Muscle of leg (tissue), 11 donors: ENCODE measurements around the gene RPAIN. TPM values are rescaled to one million over a fixed set of nuclear protein-coding genes. Genes with fewer than 3 reads are reported as not detected.

ENCODE experiments used
- DNase-seq: peaks from one replicate; pipeline ENCODE4 v3.0.0; 2013
- H3K27ac ChIP-seq: one replicate; pipeline ENCODE4 v1.5.1; 2013; ENCODE audit warnings: mild to moderate bottlenecking, low read length, control low read depth
- H3K27me3 ChIP-seq: one replicate; pipeline ENCODE4 v1.6.1; 2013; ENCODE audit warnings: low read length; ENCODE audit not compliant: control insufficient read depth, insufficient read depth
- H3K36me3 ChIP-seq: one replicate; pipeline ENCODE4 v1.6.1; 2013; ENCODE audit warnings: low read length; ENCODE audit not compliant: control insufficient read depth, insufficient read depth
- H3K4me1 ChIP-seq: one replicate; pipeline ENCODE4 v1.6.1; 2013; ENCODE audit warnings: low read length; ENCODE audit not compliant: control insufficient read depth, insufficient read depth
- H3K4me3 ChIP-seq: one replicate; pipeline ENCODE4 v1.5.1; 2013; ENCODE audit warnings: low read length, control low read depth
- H3K9me3 ChIP-seq: replicated peaks from 2 replicates; pipeline ENCODE4 v1.6.1; 2013; ENCODE audit warnings: low read depth, low read length; ENCODE audit not compliant: control insufficient read depth
- WGBS: methylation state at CpG from one replicate; pipeline ENCODE4 v1.1.5; 2013; ENCODE audit warnings: missing lambda C conversion rate; ENCODE audit not compliant: insufficient coverage; 5-methylcytosine and 5-hydroxymethylcytosine counted together
- polyA plus RNA-seq, 8 donors: library from polyadenylated mRNA; unstranded; fragments of 120-200 nt; gene quantifications; one replicate each; pipeline versions ENCODE4 v1.2.1 to v1.2.3, GENCODE V29; 2013; ENCODE audit warnings: inconsistent platforms in 1 of 8, low replicate concordance in 1 of 8; ENCODE audit not compliant: insufficient read length in 8 of 8, insufficient read depth in 1 of 8
- total RNA-seq: library from RNA; stranded (reverse); fragments of 120-200 nt; gene quantifications from one replicate; pipeline ENCODE4 v1.2.4, GENCODE V29; 2013

The RPAIN gene
- total and polyA plus RNA-seq, 9 donors, result 36.3 to 59.5 (median 47.5) TPM

- WGBS, result no CpG with 5 or more reads among the region's 2 CpGs
- H3K27ac ChIP-seq, result no peak overlapping the region
- no peaks in the 10 kb centered on the region for H3K4me1 ChIP-seq
- H3K4me3 ChIP-seq, result no peak overlapping the region
- H3K27me3 ChIP-seq, result no peaks in the 10 kb centered on the region
- H3K36me3 ChIP-seq, result peaks cover 36% of the 10 kb centered on the region
- H3K9me3 ChIP-seq, result peaks cover 5% of the 10 kb centered on the region
- DNase-seq, result no peak
Observed at GRCh38 chr17:5473906-5474305, 53.9 kb downstream of the RPAIN start.

- no peaks in the 10 kb centered on the region for H3K4me1 ChIP-seq
- H3K9me3 ChIP-seq, result peaks cover 5% of the 10 kb centered on the region
- no peaks in the 10 kb centered on the region for H3K27me3 ChIP-seq
- DNase-seq, result no peak
- WGBS, result 90% methylated on average over 3 of the region's 4 CpGs
- no peak overlapping the region for H3K4me3 ChIP-seq
- H3K27ac ChIP-seq, result no peak overlapping the region
- H3K36me3 ChIP-seq, result peaks cover 59% of the 10 kb centered on the region
Observed at GRCh38 chr17:5478992-5479391, 59.0 kb downstream of the RPAIN start.

- Histone ChIP-seq H3K27me3 (no peaks in the 10 kb centered on the region), H3K4me3 (no peak overlapping the region), H3K36me3 (peaks cover 54% of the 10 kb centered on the region), H3K4me1 (peaks cover 6% of the 10 kb centered on the region), H3K27ac (no peak overlapping the region), H3K9me3 (peaks cover 5% of the 10 kb centered on the region)
- DNase-seq, result no peak
- 100% methylated on average over 1 of the region's 6 CpGs for WGBS
Observed at GRCh38 chr17:5480962-5481361, 61.0 kb downstream of the RPAIN start.

GRCh38 chr17:5481451-5481850 is 61.5 kb downstream of the RPAIN start:
- WGBS, result 98% methylated on average over 4 of the region's 4 CpGs
- H3K36me3 ChIP-seq, result peaks cover 54% of the 10 kb centered on the region
- no peak overlapping the region for H3K27ac ChIP-seq

More at GRCh38 chr17:5481451-5481850, 61.5 kb downstream of the RPAIN start:
- H3K9me3 ChIP-seq, result peaks cover 5% of the 10 kb centered on the region
- H3K27me3 ChIP-seq, result no peaks in the 10 kb centered on the region
- H3K4me3 ChIP-seq, result no peak overlapping the region
- H3K4me1 ChIP-seq, result peaks cover 6% of the 10 kb centered on the region
- DNase-seq, result no peak

Other genes with a start within 250 kb of the RPAIN start
- gene ZNF594, start 228.3 kb upstream of the RPAIN start, total RNA-seq, result 15.2 TPM
- gene ZNF594, start 228.3 kb upstream of the RPAIN start, polyA plus RNA-seq, result 10 to 100 TPM in 1 of 8 donors, 1 to 10 TPM in 7; 6.5 to 11.7 (median 8.4) TPM
- 0.89 TPM for gene SCIMP, start 185.3 kb upstream of the RPAIN start, total RNA-seq
- gene SCIMP, start 185.3 kb upstream of the RPAIN start, polyA plus RNA-seq, result 1 to 10 TPM in 7 of 8 donors, under 1 TPM in 1; 0.93 to 1.9 (median 1.2) TPM
- 41.7 TPM for gene RABEP1, start 137.9 kb upstream of the RPAIN start, total RNA-seq
- gene RABEP1, start 137.9 kb upstream of the RPAIN start, polyA plus RNA-seq, result 10 to 100 TPM; 38.2 to 55.6 (median 51.8) TPM
- 61.9 TPM for gene NUP88, start 520 bp upstream of the RPAIN start, total RNA-seq
- gene NUP88, start 520 bp upstream of the RPAIN start, polyA plus RNA-seq, result 10 to 100 TPM; 41.0 to 56.9 (median 48.4) TPM
- gene C1QBP, start 19.0 kb downstream of the RPAIN start, total RNA-seq, result 137 TPM
- 100 to 1,000 TPM; 108 to 134 (median 120) TPM for gene C1QBP, start 19.0 kb downstream of the RPAIN start, polyA plus RNA-seq
- 5.5 TPM for gene DHX33, start 48.8 kb downstream of the RPAIN start, total RNA-seq
- gene DHX33, start 48.8 kb downstream of the RPAIN start, polyA plus RNA-seq, result 10 to 100 TPM in 7 of 8 donors, 1 to 10 TPM in 1; 10.0 to 14.5 (median 11.1) TPM
- gene DERL2, start 66.0 kb downstream of the RPAIN start, total RNA-seq, result 39.3 TPM
- 10 to 100 TPM; 42.7 to 52.0 (median 47.2) TPM for gene DERL2, start 66.0 kb downstream of the RPAIN start, polyA plus RNA-seq
- gene MIS12, start 66.4 kb downstream of the RPAIN start, total RNA-seq, result 17.8 TPM
- gene MIS12, start 66.4 kb downstream of the RPAIN start, polyA plus RNA-seq, result 10 to 100 TPM; 18.7 to 24.6 (median 21.6) TPM
- 63.9 TPM for gene NLRP1, start 164.3 kb downstream of the RPAIN start, total RNA-seq
- 10 to 100 TPM; 53.6 to 77.2 (median 67.2) TPM for gene NLRP1, start 164.3 kb downstream of the RPAIN start, polyA plus RNA-seq